OCI-LY7 (cell line): ENCODE data around the gene LRP3.

Experiments
- EZH2phosphoT487 ChIP-seq: fragments of 200-600 bp; sonication (generic); IDR thresholded peaks from 2 replicates; pipeline ENCODE4 v1.6.1; 2018; ENCODE audit warnings: low read depth, borderline replicate concordance, mild to moderate bottlenecking, mixed run types, antibody characterized with exemption, low read length, moderate library complexity, mixed read lengths
- TF ChIP-seq, protein P1 (sequence below): fragments of 200-600 bp; sonication (generic); conservative IDR thresholded peaks from 2 replicates; pipeline ENCODE4 v1.5.1; 2014; ENCODE audit warnings: mild to moderate bottlenecking, antibody characterized with exemption, low read length, moderate library complexity, mixed read lengths

DNA sequence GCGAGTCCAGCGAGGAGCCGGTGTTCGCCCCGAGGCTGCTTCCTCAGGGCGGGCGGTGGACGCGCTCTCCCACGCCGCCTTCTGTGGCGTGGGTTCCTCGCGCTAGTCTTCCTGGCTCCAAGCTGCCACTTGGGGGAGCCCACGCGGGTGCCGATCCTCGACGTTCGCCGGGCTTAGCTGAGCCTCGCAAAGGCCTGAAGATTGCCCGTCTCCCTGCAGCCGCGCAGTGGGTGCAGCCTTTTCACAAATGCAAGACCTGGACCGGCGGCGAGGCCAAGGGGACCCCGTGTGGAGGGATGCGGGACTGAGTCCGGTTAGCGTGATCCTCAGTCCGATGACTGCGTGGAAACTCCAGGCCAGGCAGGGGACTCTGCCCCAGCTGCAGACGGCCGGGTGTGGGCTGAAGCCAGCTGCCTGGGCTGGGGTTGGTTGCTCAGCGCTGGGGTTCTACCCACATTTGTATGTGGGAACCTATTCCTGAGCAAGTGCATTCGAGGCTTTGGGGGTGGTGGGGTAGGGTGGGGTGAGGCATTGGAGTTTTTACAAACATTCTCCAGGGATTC is 16.6 kb upstream of the LRP3 start:
- TF ChIP-seq, protein P1, sequence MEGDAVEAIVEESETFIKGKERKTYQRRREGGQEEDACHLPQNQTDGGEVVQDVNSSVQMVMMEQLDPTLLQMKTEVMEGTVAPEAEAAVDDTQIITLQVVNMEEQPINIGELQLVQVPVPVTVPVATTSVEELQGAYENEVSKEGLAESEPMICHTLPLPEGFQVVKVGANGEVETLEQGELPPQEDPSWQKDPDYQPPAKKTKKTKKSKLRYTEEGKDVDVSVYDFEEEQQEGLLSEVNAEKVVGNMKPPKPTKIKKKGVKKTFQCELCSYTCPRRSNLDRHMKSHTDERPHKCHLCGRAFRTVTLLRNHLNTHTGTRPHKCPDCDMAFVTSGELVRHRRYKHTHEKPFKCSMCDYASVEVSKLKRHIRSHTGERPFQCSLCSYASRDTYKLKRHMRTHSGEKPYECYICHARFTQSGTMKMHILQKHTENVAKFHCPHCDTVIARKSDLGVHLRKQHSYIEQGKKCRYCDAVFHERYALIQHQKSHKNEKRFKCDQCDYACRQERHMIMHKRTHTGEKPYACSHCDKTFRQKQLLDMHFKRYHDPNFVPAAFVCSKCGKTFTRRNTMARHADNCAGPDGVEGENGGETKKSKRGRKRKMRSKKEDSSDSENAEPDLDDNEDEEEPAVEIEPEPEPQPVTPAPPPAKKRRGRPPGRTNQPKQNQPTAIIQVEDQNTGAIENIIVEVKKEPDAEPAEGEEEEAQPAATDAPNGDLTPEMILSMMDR: peak; percentile 52
- no peak for TF ChIP-seq EZH2phosphoT487
